ENCODE measurements around the gene TMEM266.

GRCh38 chr15:76192715-76193114 lies 132.9 kb downstream of the TMEM266 start:
- TF ChIP-seq EZH2phosphoT487 (IDR thresholded peaks at IDR 0.05; ENCODE audit: borderline replicate concordance, low read length) (no peak), EZH2 (IDR thresholded peaks at IDR 0.05; ENCODE audit: low read length, unreplicated experiment) (no peak), CTCF (conservative IDR thresholded peaks at IDR 0.05; ENCODE audit: low read depth, low read length) (no peak)
